ENCODE measurements around the gene VPS37D.

- TF ChIP-seq TEAD4 (CRISPR knock-in tag; IDR thresholded peaks at IDR 0.05) (no peak), CREB1 (CRISPR knock-in tag; IDR thresholded peaks at IDR 0.05) (no peak), ZNF121 (CRISPR knock-in tag; IDR thresholded peaks at IDR 0.05) (no peak), KAT7 (CRISPR knock-in tag; IDR thresholded peaks at IDR 0.05; ENCODE audit: borderline replicate concordance) (no peak), JUN (CRISPR knock-in tag; IDR thresholded peaks at IDR 0.05) (no peak), ZNF232 (CRISPR knock-in tag; IDR thresholded peaks at IDR 0.05) (no peak), SMAD4 (CRISPR knock-in tag; IDR thresholded peaks at IDR 0.05) (no peak)
- TF ChIP-seq, protein P1, sequence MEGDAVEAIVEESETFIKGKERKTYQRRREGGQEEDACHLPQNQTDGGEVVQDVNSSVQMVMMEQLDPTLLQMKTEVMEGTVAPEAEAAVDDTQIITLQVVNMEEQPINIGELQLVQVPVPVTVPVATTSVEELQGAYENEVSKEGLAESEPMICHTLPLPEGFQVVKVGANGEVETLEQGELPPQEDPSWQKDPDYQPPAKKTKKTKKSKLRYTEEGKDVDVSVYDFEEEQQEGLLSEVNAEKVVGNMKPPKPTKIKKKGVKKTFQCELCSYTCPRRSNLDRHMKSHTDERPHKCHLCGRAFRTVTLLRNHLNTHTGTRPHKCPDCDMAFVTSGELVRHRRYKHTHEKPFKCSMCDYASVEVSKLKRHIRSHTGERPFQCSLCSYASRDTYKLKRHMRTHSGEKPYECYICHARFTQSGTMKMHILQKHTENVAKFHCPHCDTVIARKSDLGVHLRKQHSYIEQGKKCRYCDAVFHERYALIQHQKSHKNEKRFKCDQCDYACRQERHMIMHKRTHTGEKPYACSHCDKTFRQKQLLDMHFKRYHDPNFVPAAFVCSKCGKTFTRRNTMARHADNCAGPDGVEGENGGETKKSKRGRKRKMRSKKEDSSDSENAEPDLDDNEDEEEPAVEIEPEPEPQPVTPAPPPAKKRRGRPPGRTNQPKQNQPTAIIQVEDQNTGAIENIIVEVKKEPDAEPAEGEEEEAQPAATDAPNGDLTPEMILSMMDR (IDR thresholded peaks at IDR 0.05): no peak
- TF ChIP-seq, protein P2, sequence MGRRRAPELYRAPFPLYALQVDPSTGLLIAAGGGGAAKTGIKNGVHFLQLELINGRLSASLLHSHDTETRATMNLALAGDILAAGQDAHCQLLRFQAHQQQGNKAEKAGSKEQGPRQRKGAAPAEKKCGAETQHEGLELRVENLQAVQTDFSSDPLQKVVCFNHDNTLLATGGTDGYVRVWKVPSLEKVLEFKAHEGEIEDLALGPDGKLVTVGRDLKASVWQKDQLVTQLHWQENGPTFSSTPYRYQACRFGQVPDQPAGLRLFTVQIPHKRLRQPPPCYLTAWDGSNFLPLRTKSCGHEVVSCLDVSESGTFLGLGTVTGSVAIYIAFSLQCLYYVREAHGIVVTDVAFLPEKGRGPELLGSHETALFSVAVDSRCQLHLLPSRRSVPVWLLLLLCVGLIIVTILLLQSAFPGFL (CRISPR knock-in tag; IDR thresholded peaks at IDR 0.05; ENCODE audit: borderline replicate concordance): no peak
- TF ChIP-seq, protein P3, sequence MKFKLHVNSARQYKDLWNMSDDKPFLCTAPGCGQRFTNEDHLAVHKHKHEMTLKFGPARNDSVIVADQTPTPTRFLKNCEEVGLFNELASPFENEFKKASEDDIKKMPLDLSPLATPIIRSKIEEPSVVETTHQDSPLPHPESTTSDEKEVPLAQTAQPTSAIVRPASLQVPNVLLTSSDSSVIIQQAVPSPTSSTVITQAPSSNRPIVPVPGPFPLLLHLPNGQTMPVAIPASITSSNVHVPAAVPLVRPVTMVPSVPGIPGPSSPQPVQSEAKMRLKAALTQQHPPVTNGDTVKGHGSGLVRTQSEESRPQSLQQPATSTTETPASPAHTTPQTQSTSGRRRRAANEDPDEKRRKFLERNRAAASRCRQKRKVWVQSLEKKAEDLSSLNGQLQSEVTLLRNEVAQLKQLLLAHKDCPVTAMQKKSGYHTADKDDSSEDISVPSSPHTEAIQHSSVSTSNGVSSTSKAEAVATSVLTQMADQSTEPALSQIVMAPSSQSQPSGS (CRISPR knock-in tag; IDR thresholded peaks at IDR 0.05; ENCODE audit: borderline replicate concordance, low read depth): no peak
- TF ChIP-seq, protein P4, sequence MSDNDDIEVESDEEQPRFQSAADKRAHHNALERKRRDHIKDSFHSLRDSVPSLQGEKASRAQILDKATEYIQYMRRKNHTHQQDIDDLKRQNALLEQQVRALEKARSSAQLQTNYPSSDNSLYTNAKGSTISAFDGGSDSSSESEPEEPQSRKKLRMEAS (CRISPR knock-in tag; IDR thresholded peaks at IDR 0.05): no peak
These were observed 50.8 kb downstream of the VPS37D start for GRCh38 chr7:73718438-73718881.

Measured in WTC11 (cell line).